Measurements from ENCODE around the gene CTLA4.

- no peak for TF ChIP-seq POLR2A (IDR thresholded peaks at IDR 0.05)
- TF ChIP-seq CTCF (IDR thresholded peaks at IDR 0.05 in 4 of 5, conservative IDR thresholded peaks at IDR 0.05 in 1 of 5) = no peak
Observed at GRCh38 chr2:203904022-203904421, 36.5 kb downstream of the CTLA4 start.

Measured in gastrocnemius medialis (tissue), 4 donors.